H9 (cell line): Measurements from ENCODE around the gene TMEM236. TPM values are rescaled to one million over a fixed set of nuclear protein-coding genes. Genes with fewer than 3 reads are reported as not detected.

Experiments used
- DNase-seq: peaks from one replicate; pipeline ENCODE4 v3.0.0-alpha.2; 2017
- H2AFZ ChIP-seq: one replicate; pipeline ENCODE4 v1.6.1; 2013; ENCODE audit warnings: mild to moderate bottlenecking, low read length, control low read depth, moderate library complexity
- H2AK5ac ChIP-seq: 2 replicates; pipeline ENCODE4 v1.6.1; 2013; ENCODE audit warnings: low read length, control low read depth, mixed read lengths; ENCODE audit not compliant: insufficient read length
- H2BK120ac ChIP-seq: one replicate; pipeline ENCODE4 v1.6.1; 2013; ENCODE audit warnings: low read depth, mild to moderate bottlenecking, low read length, control low read depth, inconsistent platforms; ENCODE audit not compliant: poor library complexity, severe bottlenecking
- H2BK12ac ChIP-seq: 2 replicates; pipeline ENCODE4 v1.6.1; 2013; ENCODE audit warnings: low read length, control low read depth, mixed read lengths, low read depth; ENCODE audit not compliant: insufficient read length
- H2BK15ac ChIP-seq: 2 replicates; pipeline ENCODE4 v1.6.1; 2013; ENCODE audit warnings: low read depth, low read length, control low read depth
- H2BK20ac ChIP-seq: one replicate; pipeline ENCODE4 v1.6.1; 2013; ENCODE audit warnings: low read depth, mild to moderate bottlenecking, low read length, control low read depth, inconsistent platforms; ENCODE audit not compliant: poor library complexity, severe bottlenecking
- H2BK5ac ChIP-seq: 2 replicates; pipeline ENCODE4 v1.6.1; 2013; ENCODE audit warnings: low read length, control low read depth, mixed read lengths; ENCODE audit not compliant: insufficient read length
- H3K14ac ChIP-seq: 2 replicates; pipeline ENCODE4 v1.6.1; 2013; ENCODE audit warnings: low read length, control low read depth; ENCODE audit not compliant: insufficient read depth
- H3K18ac ChIP-seq: 2 replicates; pipeline ENCODE4 v1.6.1; 2013; ENCODE audit warnings: low read depth, mild to moderate bottlenecking, mixed read lengths, low read length, control low read depth; ENCODE audit not compliant: insufficient read length
- H3K23ac ChIP-seq: 2 replicates; pipeline ENCODE4 v1.6.1; 2013; ENCODE audit warnings: low read length, control low read depth, mixed read lengths, low read depth; ENCODE audit not compliant: insufficient read length
- H3K23me2 ChIP-seq: 2 replicates; pipeline ENCODE4 v1.6.1; 2013; ENCODE audit warnings: low read depth, mild to moderate bottlenecking, mixed read lengths, low read length, control low read depth; ENCODE audit not compliant: insufficient read length, poor library complexity, severe bottlenecking
- H3K27ac ChIP-seq: 2 replicates; pipeline ENCODE4 v1.5.1; 2013; ENCODE audit warnings: low read length, control low read depth, mixed read lengths, low read depth; ENCODE audit not compliant: insufficient read length
- H3K27me3 ChIP-seq: 2 replicates; pipeline ENCODE4 v1.6.1; 2013; ENCODE audit warnings: low read length, control low read depth, inconsistent platforms; ENCODE audit not compliant: insufficient read depth
- H3K4ac ChIP-seq: 2 replicates; pipeline ENCODE4 v1.6.1; 2013; ENCODE audit warnings: low read depth, mild to moderate bottlenecking, control low read depth, inconsistent platforms, low read length, moderate library complexity
- H3K4me1 ChIP-seq: 2 replicates; pipeline ENCODE4 v1.6.1; 2013; ENCODE audit warnings: low read length, control low read depth, inconsistent platforms; ENCODE audit not compliant: insufficient read depth
- H3K4me2 ChIP-seq: 2 replicates; pipeline ENCODE4 v1.6.1; 2013; ENCODE audit warnings: low read length, control low read depth, mixed read lengths; ENCODE audit not compliant: insufficient read length, insufficient read depth
- H3K56ac ChIP-seq: 2 replicates; pipeline ENCODE4 v1.6.1; 2013; ENCODE audit warnings: low read depth, mild to moderate bottlenecking, mixed read lengths, low read length, control low read depth; ENCODE audit not compliant: insufficient read length
- H3K79me1 ChIP-seq: 2 replicates; pipeline ENCODE4 v1.6.1; 2013; ENCODE audit warnings: low read depth, mild to moderate bottlenecking, moderate library complexity, low read length, control low read depth, inconsistent platforms; ENCODE audit not compliant: insufficient read depth, poor library complexity, severe bottlenecking
- H3K79me2 ChIP-seq: 2 replicates; pipeline ENCODE4 v1.6.1; 2013; ENCODE audit warnings: low read length, control low read depth, inconsistent platforms; ENCODE audit not compliant: insufficient read depth
- H3K9ac ChIP-seq: 2 replicates; pipeline ENCODE4 v1.6.1; 2013; ENCODE audit warnings: low read length, control low read depth, mixed read lengths; ENCODE audit not compliant: insufficient read length; ENCODE audit errors: extremely low read depth
- H3K9me3 ChIP-seq: one replicate; pipeline ENCODE4 v1.6.1; 2013; ENCODE audit warnings: low read depth, low read length, inconsistent platforms; ENCODE audit not compliant: control insufficient read depth
- H3T11ph ChIP-seq: one replicate; pipeline ENCODE4 v1.6.1; 2013; ENCODE audit warnings: mild to moderate bottlenecking, low read length, control low read depth, inconsistent platforms
- H4K20me1 ChIP-seq: one replicate; pipeline ENCODE4 v1.6.1; 2013; ENCODE audit not compliant: control insufficient read depth, insufficient read length, insufficient read depth
- H4K5ac ChIP-seq: 2 replicates; pipeline ENCODE4 v1.6.1; 2013; ENCODE audit warnings: low read depth, mild to moderate bottlenecking, mixed read lengths, low read length, control low read depth; ENCODE audit not compliant: insufficient read length
- H4K8ac ChIP-seq: replicated peaks from 2 replicates; pipeline ENCODE4 v1.6.1; 2013; ENCODE audit warnings: low read length, control low read depth, mixed read lengths, low read depth; ENCODE audit not compliant: insufficient read length
- H4K91ac ChIP-seq: 2 replicates; pipeline ENCODE4 v1.6.1; 2013; ENCODE audit warnings: low read depth, mild to moderate bottlenecking, moderate library complexity, mixed read lengths, low read length, control low read depth; ENCODE audit not compliant: insufficient read length
- H3K27ac Mint-ChIP-seq, 3 experiments: 2 replicates in 2 of 3; 3 replicates in 1 of 3; pipeline ENCODE4 v1.8.0; 2020 to 2021; ENCODE audit warnings: mixed read lengths in 3 of 3, mild to moderate bottlenecking in 1 of 3, moderate library complexity in 1 of 3
- H3K27me3 Mint-ChIP-seq: 2 replicates; pipeline ENCODE4 v1.8.0; 2021; ENCODE audit warnings: low read depth, mild to moderate bottlenecking, moderate library complexity, mixed read lengths
- H3K36me3 Mint-ChIP-seq, 3 experiments: 2 replicates in 2 of 3; 3 replicates in 1 of 3; pipeline ENCODE4 v1.8.0; 2020 to 2021; ENCODE audit warnings: low read depth in 3 of 3, mixed read lengths in 3 of 3; ENCODE audit not compliant: insufficient read depth in 1 of 3
- H3K4me1 Mint-ChIP-seq, 2 experiments: 2 replicates each; pipeline ENCODE4 v1.8.0; 2020; ENCODE audit warnings: mixed read lengths in 2 of 2
- H3K4me3 Mint-ChIP-seq, 2 experiments: 2 replicates in 1 of 2; 3 replicates in 1 of 2; pipeline ENCODE4 v1.8.0; 2020 to 2021; ENCODE audit warnings: mild to moderate bottlenecking in 2 of 2, mixed read lengths in 2 of 2, moderate library complexity in 1 of 2
- H3K9me3 Mint-ChIP-seq, 2 experiments: 2 replicates in 1 of 2; 3 replicates in 1 of 2; pipeline ENCODE4 v1.8.0; 2020; ENCODE audit warnings: mild to moderate bottlenecking in 2 of 2, mixed read lengths in 2 of 2, moderate library complexity in 1 of 2
- WGBS: extraction: QIAGEN DNeasy Blood & Tissue Kit; methylation state at CpG from one replicate; pipeline ENCODE4 v1.1.7; 2013; ENCODE audit warnings: missing lambda C conversion rate, low lambda C conversion rate, mixed read lengths; ENCODE audit not compliant: insufficient read length; ENCODE audit errors: extremely low coverage; 5-methylcytosine and 5-hydroxymethylcytosine counted together
- total RNA-seq: library from RNA; stranded (reverse); gene quantifications from 2 replicates; pipeline ENCODE4 v1.2.1, GENCODE V29; 2021
- TF ChIP-seq, protein P1 (sequence below): fragments of 200-600 bp; sonication (generic); conservative IDR thresholded peaks from 3 replicates; pipeline ENCODE4 v1.8.0; 2021; ENCODE audit warnings: antibody characterized with exemption, mild to moderate bottlenecking

Gene TMEM236
- total RNA-seq, 1 experiment from 2014 or later, result not detected

DNA sequence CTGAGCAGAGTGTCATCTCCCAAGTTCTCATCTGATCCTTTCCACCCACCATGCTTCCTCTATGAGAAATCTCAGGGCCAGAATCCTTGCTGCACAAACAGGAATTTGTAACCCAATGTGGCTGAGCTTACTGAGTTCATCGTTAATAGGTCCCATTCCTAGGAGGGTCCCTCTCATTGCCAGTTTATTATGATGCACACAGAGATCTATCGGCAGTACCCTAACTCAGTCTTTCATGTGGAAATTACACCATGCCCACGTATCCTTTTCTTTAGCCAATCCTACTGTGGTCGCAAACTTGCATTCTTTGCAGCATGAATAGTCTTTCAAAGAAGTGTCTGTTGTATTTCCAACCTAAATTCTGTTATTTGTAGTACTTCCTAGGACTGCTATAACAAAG, 12.1 kb downstream of the TMEM236 start:
- Histone ChIP-seq H4K5ac (no peak overlapping the region), H3K27ac (no peak overlapping the region), H4K91ac (no peak overlapping the region), H2BK120ac (no peak overlapping the region), H2BK12ac (no peak overlapping the region), H3K9me3 (no peaks in the 10 kb centered on the region), H3K4ac (no peak overlapping the region), H2BK5ac (no peak overlapping the region), H3K56ac (no peak overlapping the region), H3K27me3 (peaks cover 45% of the 10 kb centered on the region), H3K79me2 (no peaks in the 10 kb centered on the region), H3K23ac (no peak overlapping the region), H3K9ac (no peak overlapping the region), H2BK20ac (no peak overlapping the region), H4K8ac (no peak overlapping the region), H3K14ac (no peak overlapping the region), H2AK5ac (no peak overlapping the region), H4K20me1 (no peaks in the 10 kb centered on the region), H3K79me1 (no peaks in the 10 kb centered on the region), H3K23me2 (no peaks in the 10 kb centered on the region), H2AFZ (no peak overlapping the region), H3K4me1 (peaks cover 6% of the 10 kb centered on the region; the same call in 1 of the 2 replicates), H2BK15ac (no peak overlapping the region), H3K4me2 (no peak overlapping the region), H3T11ph (no peak overlapping the region), H3K18ac (no peak overlapping the region)
- H3K9me3 Mint-ChIP-seq, result peaks cover 8 to 9% of the 10 kb centered on the region in 2 experiments
- H3K4me3 Mint-ChIP-seq, result no peak overlapping the region
- H3K36me3 Mint-ChIP-seq, result no peaks in the 10 kb centered on the region
- peaks cover 89% of the 10 kb centered on the region for H3K27me3 Mint-ChIP-seq
- DNase-seq, result no peak
- no CpG with 5 or more reads among the region's 4 CpGs for WGBS
- peaks cover 14 to 16% of the 10 kb centered on the region in 2 experiments for H3K4me1 Mint-ChIP-seq
- TF ChIP-seq, protein P1, sequence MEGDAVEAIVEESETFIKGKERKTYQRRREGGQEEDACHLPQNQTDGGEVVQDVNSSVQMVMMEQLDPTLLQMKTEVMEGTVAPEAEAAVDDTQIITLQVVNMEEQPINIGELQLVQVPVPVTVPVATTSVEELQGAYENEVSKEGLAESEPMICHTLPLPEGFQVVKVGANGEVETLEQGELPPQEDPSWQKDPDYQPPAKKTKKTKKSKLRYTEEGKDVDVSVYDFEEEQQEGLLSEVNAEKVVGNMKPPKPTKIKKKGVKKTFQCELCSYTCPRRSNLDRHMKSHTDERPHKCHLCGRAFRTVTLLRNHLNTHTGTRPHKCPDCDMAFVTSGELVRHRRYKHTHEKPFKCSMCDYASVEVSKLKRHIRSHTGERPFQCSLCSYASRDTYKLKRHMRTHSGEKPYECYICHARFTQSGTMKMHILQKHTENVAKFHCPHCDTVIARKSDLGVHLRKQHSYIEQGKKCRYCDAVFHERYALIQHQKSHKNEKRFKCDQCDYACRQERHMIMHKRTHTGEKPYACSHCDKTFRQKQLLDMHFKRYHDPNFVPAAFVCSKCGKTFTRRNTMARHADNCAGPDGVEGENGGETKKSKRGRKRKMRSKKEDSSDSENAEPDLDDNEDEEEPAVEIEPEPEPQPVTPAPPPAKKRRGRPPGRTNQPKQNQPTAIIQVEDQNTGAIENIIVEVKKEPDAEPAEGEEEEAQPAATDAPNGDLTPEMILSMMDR, result no peak
- H3K27ac Mint-ChIP-seq, result no peak overlapping the region; a peak in 1 of 7 replicates
